Activated CD8-positive, alpha-beta T cell treated with anti-CD3 and anti-CD28 coated beads for 36 hours (primary cell): Measurements from ENCODE around the gene UTP4. TPM values are rescaled to one million over a fixed set of nuclear protein-coding genes. Genes with fewer than 3 reads are reported as not detected.
"Not testable (repeated sequence)": the region's sequence is repeated elsewhere in the genome, so short reads cannot be mapped to it uniquely, and the experiment has no call there.

Experiments used
- ATAC-seq: fragments of 200-7000 bp; cut with Tn5 transposase; one replicate; pipeline ENCODE4 v1.10.0; 2021; ENCODE audit warnings: mild to moderate bottlenecking, moderate library complexity
- CTCF ChIA-PET: fragments of 350-600 bp; sonication (Branson Sonifier 250); formaldehyde crosslinking; loops from one replicate; lab custom pipeline; 2021; ENCODE audit warnings: antibody characterized with exemption; lab: Charles Lee
- POLR2A ChIA-PET: fragments of 350-600 bp; sonication (Branson Sonifier 250); formaldehyde crosslinking; loops from one replicate; lab custom pipeline; 2021; ENCODE audit warnings: antibody characterized with exemption; lab: Charles Lee
- DNase-seq: peaks from one replicate; pipeline ENCODE4 v3.0.0-alpha.2; 2020
- H3K27ac Mint-ChIP-seq: one replicate; pipeline ENCODE4 v1.8.0; 2021; ENCODE audit warnings: mild to moderate bottlenecking, mixed read lengths
- H3K27me3 Mint-ChIP-seq: one replicate; pipeline ENCODE4 v1.8.0; 2021; ENCODE audit warnings: mixed read lengths
- H3K36me3 Mint-ChIP-seq: one replicate; pipeline ENCODE4 v1.8.0; 2021; ENCODE audit warnings: low read depth, mixed read lengths
- H3K4me1 Mint-ChIP-seq: one replicate; pipeline ENCODE4 v1.8.0; 2021; ENCODE audit warnings: low read depth, mixed read lengths
- H3K4me3 Mint-ChIP-seq: one replicate; pipeline ENCODE4 v1.8.0; 2021; ENCODE audit warnings: mild to moderate bottlenecking, moderate library complexity, mixed read lengths
- H3K9me3 Mint-ChIP-seq: one replicate; pipeline ENCODE4 v1.8.0; 2021; ENCODE audit warnings: mixed read lengths
- intact Hi-C: fragments of 100-400 bp; cut with micrococcal nuclease; formaldehyde crosslinking; loops from one replicate; pipeline ENCODE4 v1.10.0; 2022
- total RNA-seq, 2 experiments: library from RNA; stranded (reverse); gene quantifications; one replicate each; pipeline ENCODE4 v1.2.3, GENCODE V29; 2021
- TF ChIP-seq, protein P1 (sequence below): fragments of 200-600 bp; IDR thresholded peaks from one replicate; pipeline ENCODE4 v1.8.0; 2022; ENCODE audit warnings: antibody characterized with exemption, mild to moderate bottlenecking

The UTP4 gene
- total RNA-seq, 2 experiments from 2014 or later, result 112 to 121 TPM

DNA sequence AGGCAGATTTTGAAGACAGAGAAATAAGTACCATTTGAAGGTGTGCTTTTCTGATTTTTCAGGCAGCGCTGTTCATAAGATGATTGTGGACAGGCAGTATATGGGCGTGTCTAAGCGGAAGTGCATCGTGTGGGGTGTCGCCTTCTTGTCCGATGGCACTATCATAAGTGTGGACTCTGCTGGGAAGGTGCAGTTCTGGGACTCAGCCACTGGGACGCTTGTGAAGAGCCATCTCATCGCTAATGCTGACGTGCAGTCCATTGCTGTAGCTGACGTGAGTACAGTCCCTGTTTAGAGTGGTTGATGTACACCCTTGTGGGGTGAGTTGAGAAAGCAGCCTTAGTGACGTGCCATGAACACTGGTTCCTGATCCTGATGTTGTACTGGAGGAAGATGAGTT, 10.7 kb downstream of the UTP4 start:
- intact Hi-C loops, result no loop called here

DNA sequence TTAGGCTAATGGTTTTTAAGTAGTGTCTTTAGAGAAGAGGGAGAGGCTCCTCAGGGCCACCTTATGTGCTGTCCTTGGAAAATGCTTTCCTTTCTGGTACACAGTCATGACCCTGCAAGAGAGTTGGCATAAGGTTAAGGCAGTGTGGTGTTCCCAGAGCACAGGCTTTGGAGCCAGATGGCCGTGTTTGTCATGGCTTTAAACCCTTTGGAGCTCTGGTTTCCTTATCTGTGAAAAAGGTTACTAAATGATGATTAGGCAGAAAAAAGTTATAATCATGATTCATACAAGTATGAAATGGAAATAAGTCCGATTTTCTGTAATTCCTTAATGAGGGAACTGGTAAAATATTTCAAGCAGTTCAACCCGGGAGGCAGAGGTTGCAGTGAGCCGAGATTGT, 13.2 kb downstream of the UTP4 start:
- Mint-ChIP-seq H3K36me3 (peaks cover 50% of the 10 kb centered on the region), H3K9me3 (no peaks in the 10 kb centered on the region), H3K4me3 (no peak overlapping the region), H3K4me1 (no peaks in the 10 kb centered on the region), H3K27ac (no peak overlapping the region), H3K27me3 (no peaks in the 10 kb centered on the region)
- intact Hi-C loops, result no loop called here
- POLR2A ChIA-PET, result no interaction called here
- CTCF ChIA-PET, result interaction anchor here (0.7 kb wide), 1 partner anchor 21 kb away, joined by 3 read pairs; no protein-coding TSS in a partner anchor
- no peak for ATAC-seq
- TF ChIP-seq, protein P1, sequence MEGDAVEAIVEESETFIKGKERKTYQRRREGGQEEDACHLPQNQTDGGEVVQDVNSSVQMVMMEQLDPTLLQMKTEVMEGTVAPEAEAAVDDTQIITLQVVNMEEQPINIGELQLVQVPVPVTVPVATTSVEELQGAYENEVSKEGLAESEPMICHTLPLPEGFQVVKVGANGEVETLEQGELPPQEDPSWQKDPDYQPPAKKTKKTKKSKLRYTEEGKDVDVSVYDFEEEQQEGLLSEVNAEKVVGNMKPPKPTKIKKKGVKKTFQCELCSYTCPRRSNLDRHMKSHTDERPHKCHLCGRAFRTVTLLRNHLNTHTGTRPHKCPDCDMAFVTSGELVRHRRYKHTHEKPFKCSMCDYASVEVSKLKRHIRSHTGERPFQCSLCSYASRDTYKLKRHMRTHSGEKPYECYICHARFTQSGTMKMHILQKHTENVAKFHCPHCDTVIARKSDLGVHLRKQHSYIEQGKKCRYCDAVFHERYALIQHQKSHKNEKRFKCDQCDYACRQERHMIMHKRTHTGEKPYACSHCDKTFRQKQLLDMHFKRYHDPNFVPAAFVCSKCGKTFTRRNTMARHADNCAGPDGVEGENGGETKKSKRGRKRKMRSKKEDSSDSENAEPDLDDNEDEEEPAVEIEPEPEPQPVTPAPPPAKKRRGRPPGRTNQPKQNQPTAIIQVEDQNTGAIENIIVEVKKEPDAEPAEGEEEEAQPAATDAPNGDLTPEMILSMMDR, result no peak
- no peak for DNase-seq

More for the DNA sequence above, 10.7 kb downstream of the UTP4 start:
- ATAC-seq, result no peak
- Mint-ChIP-seq H3K4me3 (no peak overlapping the region), H3K27me3 (no peaks in the 10 kb centered on the region), H3K36me3 (peaks cover 61% of the 10 kb centered on the region), H3K9me3 (no peaks in the 10 kb centered on the region), H3K27ac (no peak overlapping the region), H3K4me1 (peaks cover 4% of the 10 kb centered on the region)
- CTCF ChIA-PET, result interaction anchor here (1.0 kb wide), 1 partner anchor 18 kb away, joined by 3 read pairs; no protein-coding TSS in a partner anchor
- POLR2A ChIA-PET, result interaction anchor here (1.6 kb wide), 1 partner anchor 14 kb away, joined by 4 read pairs; no protein-coding TSS in a partner anchor
- DNase-seq, result no peak
- TF ChIP-seq, protein P1, result no peak

DNA sequence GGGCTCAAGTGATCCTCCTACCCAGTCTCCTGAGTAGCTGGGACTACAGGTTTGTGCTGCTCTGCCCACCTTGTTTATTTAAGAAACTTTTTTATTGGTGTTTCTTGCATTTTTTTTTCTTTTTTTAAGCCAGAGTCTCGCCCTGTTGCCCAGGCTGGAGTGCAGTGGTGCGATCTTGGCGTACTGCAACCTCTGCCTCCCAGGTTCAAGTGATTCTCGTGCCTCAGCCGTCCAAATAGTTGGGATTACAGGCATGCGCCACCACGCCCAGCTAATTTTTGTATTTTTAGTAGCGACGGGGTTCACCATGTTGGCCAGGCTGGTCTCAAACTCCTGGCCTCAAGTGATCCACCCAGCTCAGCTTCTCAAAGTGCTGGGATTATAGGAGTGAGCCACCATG, 17.2 kb downstream of the UTP4 start:
- not testable (repeated sequence) for H3K27me3 Mint-ChIP-seq, ATAC-seq, H3K4me1 Mint-ChIP-seq, DNase-seq, H3K27ac Mint-ChIP-seq, H3K9me3 Mint-ChIP-seq, H3K4me3 Mint-ChIP-seq
- ChIA-PET POLR2A (interaction anchor here (0.7 to 2.0 kb wide), 3 partner anchors 18 to 125 kb away, joined by 3 to 6 read pairs (median 3); no protein-coding TSS in a partner anchor), CTCF (interaction anchor here (0.9 to 5.6 kb wide), 16 partner anchors 9 to 165 kb away, joined by 3 to 77 read pairs (median 7); no protein-coding TSS in a partner anchor)
- H3K36me3 Mint-ChIP-seq, result peaks cover 49% of the 10 kb centered on the region
- intact Hi-C loops, result loop anchor here (5.0 kb wide), 1 partner anchor 138 kb away; no protein-coding TSS in a partner anchor

DNA sequence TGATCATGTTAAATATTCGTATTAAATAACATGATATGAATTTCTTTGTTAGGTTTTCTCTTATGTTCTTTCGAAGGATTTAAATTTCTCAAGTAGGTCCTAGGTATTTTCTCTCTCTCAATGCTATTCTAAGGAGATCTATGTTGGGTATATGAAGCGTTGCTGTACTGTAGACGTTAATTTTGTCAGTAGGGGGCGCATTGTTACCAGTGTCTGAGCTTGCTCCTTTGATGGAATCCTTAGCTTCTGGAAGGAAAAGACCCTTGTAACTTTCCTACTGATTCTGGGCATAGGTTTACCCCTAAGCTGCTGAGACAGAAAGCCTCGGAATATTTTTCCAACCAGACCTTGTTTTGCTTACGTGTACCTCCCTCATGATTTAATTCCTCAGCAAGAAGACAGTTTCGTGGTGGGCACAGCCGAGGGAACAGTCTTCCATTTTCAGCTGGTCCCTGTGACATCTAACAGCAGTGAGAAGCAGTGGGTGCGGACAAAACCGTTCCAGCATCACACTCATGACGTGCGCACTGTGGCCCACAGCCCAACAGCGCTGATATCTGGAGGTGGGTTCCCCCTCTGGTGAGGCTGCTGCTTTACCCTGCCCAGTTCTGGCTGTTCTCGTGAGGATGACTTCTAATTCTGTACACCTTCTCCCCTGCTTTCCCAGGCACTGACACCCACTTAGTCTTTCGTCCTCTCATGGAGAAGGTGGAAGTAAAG, 17.9 kb downstream of the UTP4 start:
- peaks cover under 1% of the 10 kb centered on the region for H3K4me1 Mint-ChIP-seq
- H3K27me3 Mint-ChIP-seq, result no peaks in the 10 kb centered on the region
- intact Hi-C loops, result loop anchor here (5.0 kb wide), 1 partner anchor 137 kb away; no protein-coding TSS in a partner anchor
- CTCF ChIA-PET, result interaction anchor here (0.6 to 5.6 kb wide), 26 partner anchors 8 to 303 kb away, joined by 3 to 77 read pairs (median 4); partner anchors contain the start of genes CHTF8, SNTB2 and UTP4
- no peak overlapping the region for H3K4me3 Mint-ChIP-seq
- H3K36me3 Mint-ChIP-seq, result peaks cover 50% of the 10 kb centered on the region
- H3K9me3 Mint-ChIP-seq, result no peaks in the 10 kb centered on the region
- peak; percentile 66 for DNase-seq
- peak; percentile 79 for ATAC-seq
- no peak overlapping the region for H3K27ac Mint-ChIP-seq
- POLR2A ChIA-PET, result interaction anchor here (0.8 to 2.0 kb wide), 4 partner anchors 17 to 31 kb away, joined by 3 to 6 read pairs (median 3); no protein-coding TSS in a partner anchor
- TF ChIP-seq, protein P1, result peak; percentile 80

DNA sequence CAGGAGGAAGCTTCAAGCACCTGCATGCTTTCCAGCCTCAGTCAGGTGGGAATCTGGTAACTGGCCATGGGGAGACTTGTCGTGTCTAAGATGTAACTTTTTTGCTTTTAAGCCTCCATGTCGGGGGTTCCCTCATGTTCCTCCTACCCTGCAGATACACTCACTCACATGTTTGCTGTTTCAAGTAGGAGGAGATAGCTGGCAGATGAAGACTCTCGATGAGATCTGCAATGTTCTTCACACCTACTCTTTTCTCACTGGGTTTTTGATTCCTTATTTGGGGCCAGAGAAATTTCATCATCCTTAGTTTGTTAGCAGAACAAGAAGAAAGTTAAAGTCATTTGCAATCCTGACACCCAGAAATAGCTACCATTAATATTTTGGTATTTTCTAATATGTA, 24.7 kb downstream of the UTP4 start:
- Mint-ChIP-seq H3K36me3 (peaks cover 62% of the 10 kb centered on the region), H3K27ac (peak overlapping the region; percentile 2), H3K4me1 (peaks cover 13% of the 10 kb centered on the region), H3K9me3 (no peaks in the 10 kb centered on the region), H3K4me3 (no peak overlapping the region), H3K27me3 (no peaks in the 10 kb centered on the region)
- ATAC-seq, result no peak
- ChIA-PET POLR2A (interaction anchor here (1.5 to 1.8 kb wide), 4 partner anchors 9 to 24 kb away, joined by 4 to 8 read pairs (median 6); partner anchors contain the start of genes CHTF8 and UTP4), CTCF (interaction anchor here (1.2 to 2.6 kb wide), 4 partner anchors 8 to 129 kb away, joined by 4 to 15 read pairs (median 6); no protein-coding TSS in a partner anchor)
- no peak for DNase-seq
- TF ChIP-seq, protein P1, result no peak
- intact Hi-C loops, result no loop called here
